ENCODE measurements around the gene GRIK4.

The GRIK4 gene

GRCh38 chr11:120827198-120827597 lies 315.6 kb downstream of the GRIK4 start:
- no peak for DNase-seq

- no peak for DNase-seq
These were observed 316.3 kb downstream of the GRIK4 start for GRCh38 chr11:120827820-120828219.

- DNase-seq: no peak
These were observed 317.3 kb downstream of the GRIK4 start for GRCh38 chr11:120828847-120829246.

- DNase-seq: no peak
These were observed 318.6 kb downstream of the GRIK4 start for GRCh38 chr11:120830085-120830620.

- no peak for DNase-seq
These were observed 321.1 kb downstream of the GRIK4 start for GRCh38 chr11:120832481-120833238.

- DNase-seq: no peak
These were observed 323.2 kb downstream of the GRIK4 start for GRCh38 chr11:120834686-120835210.

GRCh38 chr11:120835601-120836228 lies 324.2 kb downstream of the GRIK4 start:
- no peak for DNase-seq

GRCh38 chr11:120837696-120838095 lies 326.1 kb downstream of the GRIK4 start:
- DNase-seq: no peak

GRCh38 chr11:120839201-120839600 lies 327.7 kb downstream of the GRIK4 start:
- DNase-seq: no peak

GRCh38 chr11:120839846-120840402 lies 328.4 kb downstream of the GRIK4 start:
- no peak for DNase-seq

GRCh38 chr11:120840661-120841060 lies 329.1 kb downstream of the GRIK4 start:
- no peak for DNase-seq

GRCh38 chr11:120841074-120841473 lies 329.5 kb downstream of the GRIK4 start:
- DNase-seq: no peak

GRCh38 chr11:120842195-120842594 lies 330.6 kb downstream of the GRIK4 start:
- no peak for DNase-seq

- no peak for DNase-seq
These were observed 341.9 kb downstream of the GRIK4 start for GRCh38 chr11:120853435-120853834.

- no peak for DNase-seq
These were observed 343.4 kb downstream of the GRIK4 start for GRCh38 chr11:120854988-120855387.

- no peak for DNase-seq
These were observed 346.0 kb downstream of the GRIK4 start for GRCh38 chr11:120857508-120857907.

- DNase-seq: no peak
These were observed 347.2 kb downstream of the GRIK4 start for GRCh38 chr11:120858740-120859139.

- DNase-seq: no peak
These were observed 348.2 kb downstream of the GRIK4 start for GRCh38 chr11:120859552-120860295.

- DNase-seq: no peak
These were observed 351.8 kb downstream of the GRIK4 start for GRCh38 chr11:120863359-120863758.

- no peak for DNase-seq
These were observed 355.5 kb downstream of the GRIK4 start for GRCh38 chr11:120867024-120867423.

- DNase-seq: no peak
These were observed 356.0 kb downstream of the GRIK4 start for GRCh38 chr11:120867531-120867930.

GRCh38 chr11:120867988-120868387 lies 356.4 kb downstream of the GRIK4 start:
- no peak for DNase-seq

- no peak for DNase-seq
These were observed 357.5 kb downstream of the GRIK4 start for GRCh38 chr11:120869097-120869496.

Measured in NCI-H748 treated with DMSO at 0.1 percent for 48 hours (cell line).